ENCODE data around the gene CIBAR2.

- TF ChIP-seq, protein P1, sequence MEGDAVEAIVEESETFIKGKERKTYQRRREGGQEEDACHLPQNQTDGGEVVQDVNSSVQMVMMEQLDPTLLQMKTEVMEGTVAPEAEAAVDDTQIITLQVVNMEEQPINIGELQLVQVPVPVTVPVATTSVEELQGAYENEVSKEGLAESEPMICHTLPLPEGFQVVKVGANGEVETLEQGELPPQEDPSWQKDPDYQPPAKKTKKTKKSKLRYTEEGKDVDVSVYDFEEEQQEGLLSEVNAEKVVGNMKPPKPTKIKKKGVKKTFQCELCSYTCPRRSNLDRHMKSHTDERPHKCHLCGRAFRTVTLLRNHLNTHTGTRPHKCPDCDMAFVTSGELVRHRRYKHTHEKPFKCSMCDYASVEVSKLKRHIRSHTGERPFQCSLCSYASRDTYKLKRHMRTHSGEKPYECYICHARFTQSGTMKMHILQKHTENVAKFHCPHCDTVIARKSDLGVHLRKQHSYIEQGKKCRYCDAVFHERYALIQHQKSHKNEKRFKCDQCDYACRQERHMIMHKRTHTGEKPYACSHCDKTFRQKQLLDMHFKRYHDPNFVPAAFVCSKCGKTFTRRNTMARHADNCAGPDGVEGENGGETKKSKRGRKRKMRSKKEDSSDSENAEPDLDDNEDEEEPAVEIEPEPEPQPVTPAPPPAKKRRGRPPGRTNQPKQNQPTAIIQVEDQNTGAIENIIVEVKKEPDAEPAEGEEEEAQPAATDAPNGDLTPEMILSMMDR (conservative IDR thresholded peaks at IDR 0.05; ENCODE audit: low read length): no peak
- no peak for TF ChIP-seq EZH2phosphoT487 (IDR thresholded peaks at IDR 0.05; ENCODE audit: borderline replicate concordance, low read depth, low read length)
These were observed 18.0 kb downstream of the CIBAR2 start for GRCh38 chr16:85094176-85094805.

Measured in OCI-LY7 (cell line).